ENCODE measurements around the gene ITGB8.
"Not testable (repeated sequence)": the region's sequence is repeated elsewhere in the genome, so short reads cannot be mapped to it uniquely, and the experiment has no call there.

Gene ITGB8

DNA sequence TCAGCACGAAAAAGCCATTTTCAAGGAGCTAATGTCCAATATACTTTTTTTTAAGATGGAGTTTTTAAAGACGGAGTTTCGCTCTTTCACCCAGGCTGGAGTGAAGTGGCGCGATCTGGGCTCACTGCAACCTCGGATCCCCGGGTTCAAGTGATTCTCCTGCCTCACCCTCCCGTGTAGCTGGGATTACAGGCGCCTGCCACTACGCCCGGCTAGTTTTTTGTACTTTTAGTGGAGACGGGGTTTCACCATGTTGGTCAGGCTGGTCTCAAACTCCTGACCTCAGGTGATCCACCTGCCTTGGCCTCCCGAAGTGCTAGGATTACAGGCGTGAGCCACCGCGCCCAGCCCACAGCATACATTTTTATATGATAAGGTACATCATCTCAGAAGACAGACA is 28.4 kb upstream of the ITGB8 start:
- H3K4me1 Mint-ChIP-seq; DNase-seq (ENCODE audit: low spot score in 2 of 2); H3K36me3 Mint-ChIP-seq; H3K9me3 Mint-ChIP-seq; H3K27ac Mint-ChIP-seq; ATAC-seq; H3K4me3 Mint-ChIP-seq: not testable (repeated sequence)

DNA sequence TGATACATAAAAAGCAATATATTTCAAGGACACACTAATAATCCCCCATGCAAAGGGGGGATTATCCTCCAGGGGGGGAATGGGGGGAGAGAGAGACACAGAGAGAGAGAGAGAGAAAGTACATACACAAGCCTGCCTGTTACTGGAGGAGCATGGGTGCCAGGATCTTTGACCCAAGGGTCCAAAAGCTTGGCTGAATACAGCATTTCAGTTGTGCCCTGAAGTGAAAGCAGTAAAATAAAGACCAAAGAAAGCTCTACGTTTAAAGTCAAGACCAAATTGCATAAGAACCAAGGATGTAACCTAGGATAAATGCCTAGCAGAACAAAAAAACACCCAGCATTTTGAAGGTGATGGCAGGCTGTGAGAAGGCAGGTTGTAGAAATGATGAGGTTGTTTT is 27.8 kb upstream of the ITGB8 start:
- Mint-ChIP-seq H3K9me3 (no peaks in the 10 kb centered on the region), H3K4me3 (no peak overlapping the region), H3K36me3 (no peaks in the 10 kb centered on the region), H3K27ac (no peak overlapping the region), H3K4me1 (peaks cover 6% of the 10 kb centered on the region)
- ATAC-seq (no peak), DNase-seq (ENCODE audit: low spot score in 2 of 2) (no peak)

DNA sequence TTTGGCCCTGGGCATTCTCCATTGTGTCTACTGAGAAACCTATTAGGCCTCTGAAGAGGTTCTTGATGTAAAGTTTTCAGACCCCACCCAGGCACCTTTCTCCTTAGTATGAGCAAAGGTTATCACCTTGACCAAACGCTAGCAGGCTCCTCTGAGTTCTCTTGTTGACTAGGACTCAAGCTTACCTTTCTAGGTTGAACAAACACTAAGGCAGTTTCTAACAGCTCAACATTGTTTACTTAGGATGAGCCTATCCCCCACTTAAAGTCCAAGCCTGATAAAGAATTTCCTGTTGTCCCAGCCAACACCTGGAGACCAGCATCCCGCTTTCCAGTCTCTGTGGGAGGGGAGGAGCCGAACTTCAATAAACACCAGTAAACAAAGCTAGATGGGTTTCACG is 26.3 kb upstream of the ITGB8 start:
- H3K4me3 Mint-ChIP-seq, result no peak overlapping the region
- H3K9me3 Mint-ChIP-seq, result no peaks in the 10 kb centered on the region
- DNase-seq (ENCODE audit: low spot score in 2 of 2), result no peak
- H3K36me3 Mint-ChIP-seq, result no peaks in the 10 kb centered on the region
- H3K27ac Mint-ChIP-seq, result no peak overlapping the region
- peaks cover 6% of the 10 kb centered on the region for H3K4me1 Mint-ChIP-seq
- no peak for ATAC-seq

DNA sequence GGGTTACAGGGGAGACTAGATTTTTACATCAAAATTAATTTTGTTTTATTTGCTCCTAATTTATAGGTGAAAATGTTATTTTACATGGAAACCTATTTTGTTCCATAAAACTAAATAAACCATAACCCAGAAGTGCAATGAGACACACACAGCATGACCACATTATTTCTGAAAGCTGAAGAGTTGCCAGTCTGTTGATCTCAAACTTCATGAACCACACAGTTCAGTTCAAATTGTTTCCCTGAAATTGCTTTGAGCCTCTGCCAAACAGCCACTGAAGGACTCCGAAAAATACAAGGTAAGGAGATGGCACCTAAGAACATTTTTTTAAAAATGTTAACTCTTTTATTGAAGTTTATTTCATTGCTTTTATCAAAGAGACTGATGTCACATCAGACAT is 25.0 kb upstream of the ITGB8 start:
- H3K27ac Mint-ChIP-seq, result no peak overlapping the region
- H3K4me3 Mint-ChIP-seq, result no peak overlapping the region
- H3K9me3 Mint-ChIP-seq, result no peaks in the 10 kb centered on the region
- ATAC-seq (no peak), DNase-seq (ENCODE audit: low spot score in 2 of 2) (no peak)
- H3K36me3 Mint-ChIP-seq, result no peaks in the 10 kb centered on the region
- no peaks in the 10 kb centered on the region for H3K4me1 Mint-ChIP-seq

DNA sequence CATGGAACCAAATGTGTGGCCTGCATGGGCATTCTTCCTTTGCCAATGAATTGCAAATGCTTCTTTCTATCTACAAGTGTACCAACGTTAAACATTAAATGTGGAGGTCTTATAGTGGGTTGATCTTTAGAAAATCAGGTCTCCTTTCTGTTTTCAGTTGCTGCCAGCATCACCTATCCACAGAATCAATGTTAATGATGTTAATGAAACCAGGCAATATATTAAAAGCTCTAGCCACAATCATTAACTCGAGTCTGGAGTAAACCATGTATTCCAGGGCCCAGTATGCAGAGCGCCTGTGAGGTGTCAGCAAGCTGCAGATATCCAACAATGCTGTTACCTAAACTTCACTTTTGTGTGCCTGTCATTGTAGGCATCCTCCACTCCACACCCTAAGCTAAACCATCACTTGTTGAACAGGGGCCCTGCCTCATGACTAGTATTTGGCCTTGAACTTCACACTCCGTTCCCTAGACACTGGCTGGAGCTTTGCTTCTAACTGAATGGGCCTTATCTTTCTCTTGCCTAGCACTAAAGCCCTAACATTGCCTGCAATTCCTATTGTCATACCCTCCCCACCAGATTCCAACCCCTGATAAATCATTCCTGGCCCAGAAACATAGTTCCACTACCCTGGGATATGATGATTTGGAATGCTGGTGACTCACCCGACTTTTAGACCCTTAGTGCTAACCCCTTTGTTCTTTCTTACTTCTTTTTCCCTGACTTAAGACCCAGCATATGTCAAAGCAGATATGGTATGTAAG is 24.3 kb upstream of the ITGB8 start:
- ATAC-seq (no peak), DNase-seq (ENCODE audit: low spot score in 2 of 2) (no peak)
- Mint-ChIP-seq H3K9me3 (no peaks in the 10 kb centered on the region), H3K4me3 (no peak overlapping the region), H3K36me3 (no peaks in the 10 kb centered on the region), H3K4me1 (no peaks in the 10 kb centered on the region), H3K27ac (no peak overlapping the region)

DNA sequence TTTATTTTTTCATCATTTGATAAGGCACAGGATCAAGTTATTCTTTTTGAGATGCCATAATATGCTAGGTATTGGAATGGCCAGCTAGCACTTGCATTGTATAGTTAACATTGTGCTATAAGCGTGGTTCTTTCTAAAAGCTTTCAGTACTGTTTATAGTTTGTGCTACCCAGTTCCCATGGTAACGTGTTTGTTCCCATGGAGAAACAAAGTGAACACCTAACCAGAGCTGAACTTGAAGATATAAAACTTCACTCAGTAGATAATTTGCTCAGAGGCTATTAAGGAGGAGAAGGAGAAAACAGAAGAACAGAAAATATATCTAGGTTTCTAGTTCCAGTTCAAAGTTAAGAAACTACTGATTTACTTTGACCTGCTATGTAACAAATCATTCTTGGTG is 23.6 kb upstream of the ITGB8 start:
- no peak overlapping the region for H3K27ac Mint-ChIP-seq
- no peak overlapping the region for H3K4me3 Mint-ChIP-seq
- H3K9me3 Mint-ChIP-seq, result no peaks in the 10 kb centered on the region
- ATAC-seq (no peak), DNase-seq (ENCODE audit: low spot score in 2 of 2) (no peak)
- no peaks in the 10 kb centered on the region for H3K4me1 Mint-ChIP-seq
- no peaks in the 10 kb centered on the region for H3K36me3 Mint-ChIP-seq

DNA sequence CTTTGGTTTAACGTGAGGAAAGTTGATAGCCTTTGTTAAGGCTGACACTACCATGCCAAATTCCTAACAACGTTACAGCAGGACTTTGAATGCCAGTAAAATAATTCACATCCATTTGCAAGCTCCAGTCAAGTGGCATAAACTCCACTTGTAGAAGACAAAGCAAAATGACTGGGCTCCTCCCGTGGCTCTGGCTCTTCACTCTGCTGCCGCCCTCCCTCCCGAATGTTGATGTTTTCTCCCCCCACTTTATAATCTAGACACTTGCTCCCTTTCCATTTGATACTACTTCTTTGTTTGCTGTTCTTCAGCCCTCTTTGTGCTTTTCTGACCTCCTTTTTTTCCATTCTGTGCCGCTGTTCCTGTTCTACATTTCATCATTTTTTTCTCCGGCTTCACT is 22.8 kb upstream of the ITGB8 start:
- H3K27ac Mint-ChIP-seq, result no peak overlapping the region
- no peaks in the 10 kb centered on the region for H3K9me3 Mint-ChIP-seq
- H3K4me3 Mint-ChIP-seq, result no peak overlapping the region
- H3K36me3 Mint-ChIP-seq, result no peaks in the 10 kb centered on the region
- DNase-seq (ENCODE audit: low spot score in 2 of 2), result no peak
- H3K4me1 Mint-ChIP-seq, result no peaks in the 10 kb centered on the region
- ATAC-seq, result no peak

DNA sequence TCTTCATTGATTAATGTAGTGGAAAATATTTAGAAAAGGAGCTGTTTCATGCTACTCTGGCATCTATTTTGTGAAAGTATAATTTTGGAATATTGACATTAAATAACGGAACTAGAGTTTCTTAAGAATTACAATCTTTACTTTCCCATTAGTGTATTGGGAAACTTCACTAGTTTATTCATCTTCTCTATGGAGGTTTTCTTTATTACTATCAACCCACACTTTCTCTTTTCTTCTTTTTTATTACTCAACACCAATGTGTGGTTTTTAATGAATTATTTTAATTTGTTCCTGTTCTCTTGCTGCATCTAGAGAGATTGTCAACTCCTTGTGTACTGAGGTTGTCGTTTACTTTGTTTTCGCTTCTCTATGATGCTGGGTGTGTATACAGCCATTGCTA is 20.4 kb upstream of the ITGB8 start:
- no peak overlapping the region for H3K4me3 Mint-ChIP-seq
- no peak overlapping the region for H3K27ac Mint-ChIP-seq
- H3K9me3 Mint-ChIP-seq, result no peaks in the 10 kb centered on the region
- no peak for DNase-seq (ENCODE audit: low spot score in 2 of 2)
- no peaks in the 10 kb centered on the region for H3K4me1 Mint-ChIP-seq
- H3K36me3 Mint-ChIP-seq, result no peaks in the 10 kb centered on the region
- no peak for ATAC-seq

DNA sequence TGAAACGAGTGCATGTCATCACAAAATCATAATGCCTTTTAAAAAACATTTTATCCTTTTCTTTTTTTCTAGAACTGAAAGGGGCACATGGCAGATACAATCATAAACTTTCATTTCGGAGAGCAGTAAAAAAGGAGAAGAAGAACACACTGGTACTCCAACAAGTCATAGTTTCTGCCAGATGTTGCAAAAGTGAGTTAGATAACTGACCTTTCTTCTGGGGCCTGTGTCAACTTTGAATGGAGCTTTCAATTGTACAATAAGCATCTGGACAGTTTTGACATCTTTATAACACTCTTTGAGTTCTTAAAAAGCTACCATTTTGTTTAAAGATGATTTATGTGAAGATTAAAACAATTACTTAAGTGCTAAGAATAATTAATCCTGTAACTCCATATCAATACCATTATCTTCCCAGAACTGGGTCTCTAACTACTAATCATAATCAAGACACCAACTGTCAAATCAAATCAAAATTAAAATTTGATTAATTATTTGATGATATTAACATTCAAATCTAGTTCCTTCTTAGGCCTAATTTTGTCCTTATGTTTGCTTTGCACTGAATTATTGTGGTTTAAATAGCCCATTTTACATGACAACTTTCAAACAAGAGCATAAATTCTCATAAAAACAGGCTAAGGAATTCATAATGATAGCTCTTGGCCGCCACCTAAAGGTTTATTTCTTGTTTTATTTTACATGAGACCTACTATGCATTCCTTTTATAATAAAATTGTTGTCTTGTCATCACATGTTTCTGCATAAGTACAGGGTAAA is 19.5 kb upstream of the ITGB8 start:
- Mint-ChIP-seq H3K4me3 (no peak overlapping the region), H3K9me3 (no peaks in the 10 kb centered on the region), H3K4me1 (no peaks in the 10 kb centered on the region), H3K36me3 (no peaks in the 10 kb centered on the region), H3K27ac (no peak overlapping the region)
- ATAC-seq, result no peak
- DNase-seq (ENCODE audit: low spot score in 2 of 2), result no peak

DNA sequence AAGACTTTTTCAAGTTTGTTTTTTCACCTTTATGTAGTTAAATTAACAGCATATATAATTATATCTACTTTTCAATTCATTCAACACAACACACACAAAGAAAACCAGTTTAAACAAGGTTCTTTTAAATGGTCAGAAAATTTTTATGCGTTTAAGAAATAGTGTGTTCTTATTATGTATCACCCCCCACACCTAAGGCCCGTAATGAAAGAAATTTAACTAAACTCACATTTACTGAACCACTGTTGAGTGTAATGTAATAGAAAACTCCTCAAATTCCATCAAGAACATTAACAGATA is 19.0 kb upstream of the ITGB8 start:
- H3K27ac Mint-ChIP-seq, result no peak overlapping the region

DNA sequence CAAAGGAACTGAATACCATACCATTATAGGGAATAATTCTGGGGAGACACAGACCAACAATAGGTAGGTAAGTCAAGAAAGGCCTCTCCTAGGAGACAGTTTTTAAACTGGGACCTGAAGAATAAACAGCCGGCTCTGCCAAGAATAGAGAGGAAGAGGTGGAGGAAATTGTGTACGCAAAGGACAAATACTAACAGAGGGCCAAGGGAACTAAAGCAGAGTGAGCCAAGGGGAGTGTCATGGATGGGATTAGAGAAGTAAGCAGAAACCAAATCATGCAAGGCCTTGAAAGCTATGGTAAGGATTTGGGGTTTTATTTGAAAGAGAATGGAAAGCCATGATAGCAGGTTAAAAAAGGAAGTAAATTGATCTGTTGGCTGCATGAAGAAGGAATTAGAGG is 18.1 kb upstream of the ITGB8 start:
- Mint-ChIP-seq H3K4me1 (no peaks in the 10 kb centered on the region), H3K9me3 (no peaks in the 10 kb centered on the region), H3K27ac (no peak overlapping the region), H3K4me3 (no peak overlapping the region), H3K36me3 (no peaks in the 10 kb centered on the region)
- ATAC-seq, result no peak
- DNase-seq (ENCODE audit: low spot score in 2 of 2), result no peak

More for the DNA sequence above, 19.0 kb upstream of the ITGB8 start:
- no peaks in the 10 kb centered on the region for H3K9me3 Mint-ChIP-seq
- ATAC-seq (no peak), DNase-seq (ENCODE audit: low spot score in 2 of 2) (no peak)
- H3K36me3 Mint-ChIP-seq, result no peaks in the 10 kb centered on the region
- H3K4me3 Mint-ChIP-seq, result no peak overlapping the region
- H3K4me1 Mint-ChIP-seq, result no peaks in the 10 kb centered on the region

DNA sequence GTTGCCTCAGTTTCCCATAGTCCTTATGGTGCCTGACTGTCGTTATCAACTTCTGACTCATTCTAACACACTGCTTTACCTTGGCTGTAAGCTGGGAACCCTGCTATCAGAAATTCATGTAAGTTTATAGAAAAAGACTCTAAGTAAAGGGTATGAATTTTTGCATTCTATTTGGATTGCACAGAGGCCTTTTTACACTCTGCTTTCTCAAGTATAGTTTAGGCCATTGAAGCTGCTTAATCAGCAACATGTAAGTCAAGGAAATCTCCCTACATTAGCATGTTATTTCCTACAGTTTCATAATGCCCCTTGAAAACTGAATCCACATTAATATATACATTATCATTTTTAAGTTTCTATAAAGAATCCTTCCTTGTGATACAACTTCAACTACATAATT is 17.1 kb upstream of the ITGB8 start:
- no peak for ATAC-seq
- Mint-ChIP-seq H3K27ac (no peak overlapping the region), H3K4me3 (no peak overlapping the region), H3K9me3 (no peaks in the 10 kb centered on the region), H3K4me1 (no peaks in the 10 kb centered on the region), H3K36me3 (no peaks in the 10 kb centered on the region)
- no peak for DNase-seq (ENCODE audit: low spot score in 2 of 2)

DNA sequence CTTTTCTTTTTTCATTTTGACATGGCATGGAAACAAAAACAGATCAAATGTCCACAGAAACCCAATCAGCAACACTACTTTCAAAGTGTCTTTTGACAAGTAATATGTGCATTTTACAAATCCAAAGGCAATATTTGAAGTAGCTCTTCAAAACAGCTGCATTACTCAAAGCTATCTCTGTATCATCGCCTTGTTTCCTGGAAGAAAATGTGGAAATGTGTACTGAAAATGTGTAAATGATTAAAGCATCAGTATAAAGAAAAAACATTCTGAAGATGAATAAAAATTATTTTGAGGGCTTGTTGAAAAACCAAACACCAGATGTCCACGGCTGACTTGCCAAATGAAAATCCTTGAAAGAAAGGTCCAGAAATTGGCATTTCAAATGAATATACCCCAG is 16.5 kb upstream of the ITGB8 start:
- no peak overlapping the region for H3K27ac Mint-ChIP-seq
- H3K4me3 Mint-ChIP-seq, result no peak overlapping the region
- no peak for DNase-seq (ENCODE audit: low spot score in 2 of 2)
- H3K9me3 Mint-ChIP-seq, result no peaks in the 10 kb centered on the region
- no peaks in the 10 kb centered on the region for H3K4me1 Mint-ChIP-seq
- ATAC-seq, result no peak
- H3K36me3 Mint-ChIP-seq, result no peaks in the 10 kb centered on the region

DNA sequence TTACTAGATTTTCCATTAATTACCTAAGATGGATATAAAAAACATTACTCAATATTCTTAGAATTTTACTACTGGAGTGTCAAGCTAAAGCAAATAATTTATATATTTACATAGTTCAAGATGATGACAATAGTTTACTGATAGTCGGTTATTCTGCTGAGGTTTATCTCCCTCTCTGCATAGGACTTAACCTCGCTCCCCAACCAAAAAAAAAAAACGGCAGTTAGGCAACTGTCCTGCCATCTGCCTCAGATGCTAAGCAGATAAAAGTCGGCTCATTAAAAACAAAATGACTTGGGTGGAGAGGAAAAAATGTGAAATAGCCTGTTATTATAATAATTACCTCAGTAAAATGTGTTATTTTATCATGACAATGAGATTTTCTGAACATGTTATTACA is 14.0 kb upstream of the ITGB8 start:
- H3K4me3 Mint-ChIP-seq, result no peak overlapping the region
- H3K36me3 Mint-ChIP-seq, result no peaks in the 10 kb centered on the region
- no peaks in the 10 kb centered on the region for H3K4me1 Mint-ChIP-seq
- no peak for ATAC-seq
- no peak overlapping the region for H3K27ac Mint-ChIP-seq
- H3K9me3 Mint-ChIP-seq, result no peaks in the 10 kb centered on the region
- no peak for DNase-seq (ENCODE audit: low spot score in 2 of 2)

DNA sequence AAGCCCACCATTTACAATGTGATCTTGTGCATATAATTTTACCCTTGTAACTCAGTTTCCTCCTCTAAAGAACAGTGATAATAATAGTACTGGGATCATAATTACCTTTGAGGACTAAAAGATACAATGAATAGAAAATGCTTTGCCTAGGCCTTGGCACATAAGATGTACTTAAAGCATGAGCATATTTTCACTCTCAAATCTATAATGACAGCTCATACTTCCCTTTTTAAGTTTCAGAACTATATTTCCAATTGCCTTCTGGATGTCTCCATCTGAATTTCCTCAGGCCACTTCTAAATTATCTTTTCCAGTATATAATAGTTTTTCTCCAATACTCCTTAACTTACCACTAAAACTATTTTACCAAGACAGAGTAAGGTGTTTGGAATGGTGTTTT is 13.3 kb upstream of the ITGB8 start:
- Mint-ChIP-seq H3K9me3 (no peaks in the 10 kb centered on the region), H3K4me1 (no peaks in the 10 kb centered on the region), H3K4me3 (no peak overlapping the region), H3K27ac (no peak overlapping the region), H3K36me3 (no peaks in the 10 kb centered on the region)
- DNase-seq (ENCODE audit: low spot score in 2 of 2), result no peak
- ATAC-seq, result no peak

DNA sequence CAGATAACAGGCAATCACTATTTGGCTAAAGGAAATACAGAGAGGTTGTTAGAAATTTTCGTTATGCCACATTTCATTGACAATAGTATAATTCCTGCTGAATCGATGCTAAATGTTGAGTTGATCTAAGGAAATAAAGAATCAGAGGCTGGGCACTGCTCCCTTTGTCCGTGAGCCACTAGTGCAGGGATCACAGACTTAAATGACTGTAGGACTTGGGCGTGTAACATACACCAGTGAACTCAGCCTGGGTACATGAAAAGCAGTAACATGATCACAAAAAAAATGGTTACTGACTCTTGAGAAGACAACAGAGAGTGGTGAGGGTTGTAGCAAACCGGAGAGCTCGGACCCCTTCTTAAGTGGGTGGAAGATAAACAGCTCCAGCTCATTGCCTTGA is 11.8 kb upstream of the ITGB8 start:
- Mint-ChIP-seq H3K4me1 (no peaks in the 10 kb centered on the region), H3K4me3 (no peak overlapping the region), H3K9me3 (no peaks in the 10 kb centered on the region), H3K27ac (no peak overlapping the region), H3K36me3 (no peaks in the 10 kb centered on the region)
- ATAC-seq (no peak), DNase-seq (ENCODE audit: low spot score in 2 of 2) (no peak)
